HG03064 (cell line): ENCODE measurements around the gene AK9.

Source experiments
- ATAC-seq: cut with Tn5 transposase; IDR thresholded peaks from one replicate; pipeline ENCODE4 v1.9.1; 2021; ENCODE audit warnings: low read depth; ENCODE audit not compliant: unreplicated experiment

The AK9 gene

GRCh38 chr6:109515781-109516409, 175.1 kb downstream of the AK9 start:
- ATAC-seq = no peak

- ATAC-seq = no peak
Measured at GRCh38 chr6:109514946-109515345, 176.1 kb downstream of the AK9 start.

- no peak for ATAC-seq
Measured at GRCh38 chr6:109513571-109514071, 177.4 kb downstream of the AK9 start.

DNA sequence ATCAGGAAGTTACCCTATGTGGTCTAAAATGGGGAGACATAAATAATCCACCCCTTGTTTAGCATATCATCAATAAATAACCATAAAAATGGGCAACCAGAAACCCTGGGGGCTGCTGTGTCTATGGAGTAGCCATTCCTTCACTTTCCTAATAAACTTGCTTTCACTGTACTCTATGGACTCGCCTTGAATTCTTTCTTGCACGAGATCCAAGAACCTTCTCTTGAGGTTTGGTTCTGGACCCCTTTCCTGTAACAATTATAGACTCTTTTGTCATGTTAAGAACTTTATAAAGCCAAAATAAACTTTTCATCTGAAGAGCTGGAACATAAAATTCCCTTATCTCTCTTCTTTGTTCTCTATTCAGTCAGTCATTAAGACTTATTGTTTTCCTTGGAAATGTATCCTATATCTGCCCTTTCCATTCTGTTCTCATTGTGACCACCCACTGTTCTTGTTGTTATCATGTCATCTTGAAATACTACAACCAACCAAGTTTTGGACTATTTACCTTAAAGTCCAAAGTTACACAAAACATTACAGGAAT, 178.7 kb downstream of the AK9 start:
- no peak for ATAC-seq

GRCh38 chr6:109511832-109512231, 179.2 kb downstream of the AK9 start:
- ATAC-seq = no peak

DNA sequence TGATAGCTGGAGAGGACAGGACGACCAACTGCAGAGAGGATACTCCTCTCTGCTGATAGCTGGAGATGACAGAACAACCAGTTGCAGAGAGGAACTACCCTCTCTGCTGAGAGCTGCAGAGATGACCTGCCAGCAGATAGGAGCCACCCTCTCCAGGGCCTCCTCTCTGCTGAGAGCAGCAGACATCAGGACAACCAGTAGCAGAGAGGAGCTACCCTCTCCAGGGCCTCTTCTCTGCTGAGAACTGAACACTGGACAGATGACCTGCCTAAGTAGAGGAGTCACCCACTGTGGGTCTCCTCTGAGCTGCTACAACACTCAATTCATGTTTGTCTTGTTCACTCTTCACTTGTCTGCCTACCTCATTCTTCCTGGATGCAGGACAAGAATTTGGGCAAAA, 180.6 kb downstream of the AK9 start:
- no peak for ATAC-seq

- no peak for ATAC-seq
Measured at GRCh38 chr6:109508166-109508860, 182.7 kb downstream of the AK9 start.

DNA sequence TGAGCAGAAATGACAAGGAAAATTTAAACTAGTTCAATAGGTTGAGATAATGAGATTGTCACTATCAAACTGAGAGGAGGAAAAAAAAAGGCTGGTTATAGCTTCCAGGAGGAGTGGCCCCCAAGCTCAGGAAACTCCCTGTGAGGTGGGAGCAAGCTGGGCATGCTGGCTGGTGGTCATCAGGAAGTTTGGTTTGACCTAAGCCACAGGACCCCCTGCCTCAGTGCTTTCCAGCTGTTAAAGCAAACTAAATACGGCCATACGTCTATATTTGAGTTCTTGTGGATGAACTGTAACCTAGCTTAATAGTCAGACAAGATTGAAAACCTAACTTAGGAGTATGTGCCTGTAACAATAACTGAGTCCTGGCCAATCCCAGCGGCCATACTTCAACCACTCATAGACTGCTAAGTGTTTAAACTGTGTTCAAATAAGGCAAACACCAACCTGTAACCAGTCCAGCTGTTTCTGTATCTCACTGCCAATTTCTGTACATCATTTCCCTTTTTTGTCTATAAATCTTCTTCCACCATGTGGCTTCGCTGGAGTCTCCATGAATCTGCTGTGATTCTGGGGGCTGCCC, 183.4 kb downstream of the AK9 start:
- ATAC-seq = no peak

- no peak for ATAC-seq
Measured at GRCh38 chr6:109506841-109507240, 184.2 kb downstream of the AK9 start.

DNA sequence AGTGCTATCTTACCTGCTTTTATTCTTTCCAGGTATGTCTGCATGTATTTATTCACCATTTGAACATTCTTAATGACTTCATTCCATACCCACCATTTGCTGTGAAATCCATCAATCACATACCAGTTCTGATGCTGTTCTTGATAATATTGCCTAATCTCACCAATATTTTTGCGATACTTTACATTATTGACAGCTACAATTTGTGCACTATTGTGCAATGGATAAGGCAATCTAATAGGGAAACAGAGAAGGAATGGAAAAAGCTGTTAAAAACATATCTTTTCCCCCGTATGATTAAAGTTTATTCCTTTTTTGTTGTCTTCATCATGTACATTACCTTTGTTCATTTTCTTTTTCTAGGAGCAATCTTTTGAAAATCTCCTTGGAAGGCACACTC, 184.7 kb downstream of the AK9 start:
- no peak for ATAC-seq

DNA sequence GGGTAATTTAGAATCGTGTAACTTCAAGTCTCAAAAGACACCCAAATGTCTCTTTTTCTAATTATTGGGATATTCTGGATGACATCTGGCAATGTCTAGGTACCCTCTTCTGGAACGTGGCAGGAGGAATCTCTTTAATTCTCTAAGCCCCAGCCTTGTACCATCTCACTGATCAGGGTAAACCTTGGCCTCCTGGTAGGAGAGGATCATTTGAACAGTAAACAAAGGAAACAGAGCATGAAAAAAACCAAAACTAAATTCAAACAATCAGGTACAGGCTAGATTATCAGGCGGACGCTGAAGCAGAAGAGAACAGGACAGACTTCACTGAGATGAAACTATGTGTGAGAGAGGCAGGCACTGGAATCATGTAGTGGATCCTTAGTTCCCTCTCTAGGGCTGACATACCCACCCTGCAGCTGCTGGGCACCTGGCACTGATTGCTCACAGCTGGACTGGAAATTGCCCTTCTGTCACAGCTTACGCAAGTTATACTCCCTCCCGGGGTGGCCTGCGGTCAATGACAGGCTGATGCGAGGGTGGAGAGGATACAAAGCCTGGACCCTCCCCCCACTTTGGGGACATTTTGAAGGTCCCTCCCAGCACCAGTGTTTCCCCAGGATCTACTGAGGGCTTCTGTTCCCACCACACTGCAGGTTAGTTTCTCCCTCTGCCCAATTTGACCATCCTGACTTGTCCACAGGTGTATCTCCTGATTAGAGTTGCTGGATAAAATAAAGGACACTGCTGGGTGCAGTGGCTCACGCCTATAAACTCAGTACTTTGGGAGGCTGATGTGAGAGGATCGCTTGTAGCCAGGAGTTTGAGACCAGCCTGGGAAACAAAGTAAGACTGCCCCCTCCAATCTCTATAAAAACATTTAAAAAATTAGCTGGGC, 187.4 kb downstream of the AK9 start:
- ATAC-seq = no peak

DNA sequence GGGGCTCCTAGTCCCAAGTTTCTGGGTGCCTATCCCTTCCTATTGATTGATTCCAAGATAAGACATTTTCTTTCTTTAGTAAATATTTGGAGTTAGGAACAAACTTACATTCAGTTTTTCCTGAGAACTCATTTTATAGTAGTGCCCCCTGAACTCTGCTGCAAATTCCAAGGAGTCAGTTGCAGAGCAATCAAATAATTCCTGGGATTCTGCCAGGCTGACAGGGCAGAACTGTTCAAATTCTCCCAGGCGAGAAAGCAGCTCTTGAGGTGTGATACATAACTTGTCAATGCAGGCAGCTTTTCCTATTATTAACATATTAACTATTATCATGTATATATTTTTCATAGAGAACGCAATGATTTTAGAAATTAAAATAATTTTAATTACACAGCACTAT, 192.1 kb downstream of the AK9 start:
- no peak for ATAC-seq

- ATAC-seq = no peak
Measured at GRCh38 chr6:109498052-109498451, 192.9 kb downstream of the AK9 start.

- ATAC-seq = no peak
Measured at GRCh38 chr6:109496036-109496772, 194.8 kb downstream of the AK9 start.

DNA sequence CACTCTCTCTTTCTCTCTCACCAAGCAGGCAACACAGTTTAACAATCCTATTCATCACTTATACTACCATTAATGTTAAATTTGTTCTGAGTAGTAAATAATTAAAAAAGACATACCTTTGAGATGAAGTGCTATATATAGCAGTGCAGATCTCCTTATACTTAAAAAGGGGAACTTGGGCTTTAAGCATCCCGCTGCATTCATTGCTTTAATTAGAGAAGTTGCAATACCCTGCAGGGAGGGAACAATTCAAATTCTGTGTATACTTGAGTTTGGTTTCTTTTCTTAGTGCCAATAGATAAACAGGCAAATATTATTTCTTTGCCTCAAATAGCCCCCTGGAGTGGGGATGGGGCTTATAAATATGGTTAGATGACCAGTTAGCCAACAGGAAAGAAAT, 197.1 kb downstream of the AK9 start:
- no peak for ATAC-seq

- ATAC-seq = no peak
Measured at GRCh38 chr6:109491207-109491938, 199.6 kb downstream of the AK9 start.

DNA sequence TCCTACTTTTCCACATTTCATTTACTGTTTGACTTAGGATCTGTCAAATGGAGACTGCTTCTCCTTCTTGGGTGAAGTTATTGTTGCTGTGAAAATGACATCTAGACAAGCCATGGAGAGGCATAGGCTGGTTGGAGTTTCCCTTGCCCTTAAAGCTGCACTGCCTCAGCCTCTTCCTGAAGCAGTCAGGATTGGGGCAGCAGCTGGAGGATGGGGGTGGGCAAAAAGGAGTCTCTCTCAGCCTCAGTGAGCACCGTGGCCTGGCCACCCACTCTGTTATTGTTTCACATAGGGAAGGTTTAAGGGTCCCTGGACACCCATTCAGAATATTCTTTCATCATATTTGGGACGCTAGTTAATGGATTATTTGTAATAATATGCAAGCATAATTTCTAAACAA, 200.3 kb downstream of the AK9 start:
- ATAC-seq = no peak

- ATAC-seq = no peak
Measured at GRCh38 chr6:109488001-109488400, 203.0 kb downstream of the AK9 start.

- ATAC-seq = no peak
Measured at GRCh38 chr6:109486068-109486467, 204.9 kb downstream of the AK9 start.
